Fibroblast of lung (primary cell): Measurements from ENCODE around the gene RHOT1. TPM values are rescaled to one million over a fixed set of nuclear protein-coding genes. Genes with fewer than 3 reads are reported as not detected.

Experiments used
- DNase-seq, 2 donors: peaks; one replicate each; pipeline versions ENCODE4 v3.0.0 to v3.0.0-alpha.2; 2010; ENCODE audit warnings: low read depth in 2 of 2
- H2AFZ ChIP-seq: 2 replicates; pipeline ENCODE4 v1.5.1; 2012; ENCODE audit warnings: low read length, control low read depth, inconsistent platforms
- H3K27ac ChIP-seq: 2 replicates; pipeline ENCODE4 v1.5.1; 2011; ENCODE audit warnings: low read length, control low read depth; ENCODE audit not compliant: insufficient read depth
- H3K27me3 ChIP-seq: 2 replicates; pipeline ENCODE4 v1.5.1; 2011; ENCODE audit warnings: mild to moderate bottlenecking, low read length; ENCODE audit not compliant: control insufficient read depth, insufficient read depth
- H3K36me3 ChIP-seq: 2 replicates; pipeline ENCODE4 v1.5.1; 2011; ENCODE audit warnings: low read length; ENCODE audit not compliant: control insufficient read depth, insufficient read depth
- H3K4me1 ChIP-seq: 2 replicates; pipeline ENCODE4 v1.5.1; 2011; ENCODE audit warnings: low read length; ENCODE audit not compliant: control insufficient read depth, insufficient read depth; ENCODE audit errors: extremely low read depth
- H3K4me2 ChIP-seq: 2 replicates; pipeline ENCODE4 v1.5.1; 2011; ENCODE audit warnings: low read length, control low read depth; ENCODE audit not compliant: insufficient read depth; ENCODE audit errors: extremely low read depth
- H3K4me3 ChIP-seq, 4 experiments: fragments of 200-600 bp in 1 of 4; sonication (generic) in 1 of 4; replicated peaks in 1 of 4; 2 replicates each; pipeline ENCODE4 v1.5.1; 2011 to 2016; ENCODE audit warnings: low read length in 4 of 4, low read depth in 3 of 4, mild to moderate bottlenecking in 3 of 4, control low read depth in 2 of 4, inconsistent platforms in 1 of 4, mixed read lengths in 1 of 4; ENCODE audit not compliant: insufficient read depth in 1 of 4; ENCODE audit errors: control extremely low read depth in 1 of 4
- H3K79me2 ChIP-seq: 2 replicates; pipeline ENCODE4 v1.5.1; 2012; ENCODE audit warnings: mild to moderate bottlenecking, low read length, inconsistent platforms; ENCODE audit not compliant: control insufficient read depth, insufficient read depth
- H3K9ac ChIP-seq: 2 replicates; pipeline ENCODE4 v1.5.1; 2011; ENCODE audit warnings: mild to moderate bottlenecking, low read length, control low read depth; ENCODE audit not compliant: insufficient read depth
- H3K9me3 ChIP-seq: 2 replicates; pipeline ENCODE4 v1.5.1; 2012; ENCODE audit warnings: low read depth, low read length; ENCODE audit not compliant: control insufficient read depth, insufficient read depth
- H4K20me1 ChIP-seq: 2 replicates; pipeline ENCODE4 v1.5.1; 2011; ENCODE audit warnings: low read length; ENCODE audit not compliant: control insufficient read depth, insufficient read depth; ENCODE audit errors: extremely low read depth
- CTCF ChIP-seq, 2 donors: IDR thresholded peaks in 1 of 2; conservative IDR thresholded peaks in 1 of 2; 1 replicate in 1 of 2; 2 replicates in 1 of 2; pipeline ENCODE4 v1.5.1; 2011 to 2012; ENCODE audit warnings: low read length in 2 of 2, control low read depth in 1 of 2, inconsistent platforms in 1 of 2, low read depth in 1 of 2, mild to moderate bottlenecking in 1 of 2
- EZH2 ChIP-seq: IDR thresholded peaks from 2 replicates; pipeline ENCODE4 v1.5.1; 2012; ENCODE audit warnings: low read length, control low read depth, mild to moderate bottlenecking; ENCODE audit errors: missing control alignments
- polyA plus RNA-seq, 2 donors: library from polyadenylated mRNA; depleted of rRNA in 1 of 2; stranded (reverse) in 1 of 2; unstranded in 1 of 2; fragments of >200 nt; gene quantifications; 2 replicates each; pipeline ENCODE4 v1.2.1, GENCODE V29; 2011 to 2012; ENCODE audit warnings: missing spikeins in 1 of 2
- total RNA-seq: library from RNA; depleted of rRNA; stranded (reverse); fragments of >200 nt; gene quantifications from 2 replicates; pipeline ENCODE4 v1.2.1, GENCODE V29; 2014

The RHOT1 gene
- total and polyA plus RNA-seq, 2 donors (not counting 1 experiment from before 2014, with no cell fraction given), result 45.6 to 58.8 TPM

- Histone ChIP-seq H3K9me3 (no peaks in the 10 kb centered on the region), H3K4me1 (peaks cover 6% of the 10 kb centered on the region), H3K9ac (no peak overlapping the region), H4K20me1 (no peaks in the 10 kb centered on the region), H3K27me3 (peaks cover 47% of the 10 kb centered on the region), H3K36me3 (no peaks in the 10 kb centered on the region), H2AFZ (no peak overlapping the region), H3K4me2 (no peak overlapping the region), H3K79me2 (no peaks in the 10 kb centered on the region), H3K27ac (no peak overlapping the region), H3K4me3 (no peak overlapping the region)
- TF ChIP-seq CTCF (conservative IDR thresholded peaks at IDR 0.05 in 1 of 2, IDR thresholded peaks at IDR 0.05 in 1 of 2; ENCODE audit: low read depth in 1 of 2, low read length in 2 of 2) (no peak), EZH2 (no peak)
- no peak for DNase-seq
These were observed 126.5 kb downstream of the RHOT1 start for GRCh38 chr17:32268734-32269288.

- Histone ChIP-seq H4K20me1 (no peaks in the 10 kb centered on the region), H3K9ac (no peak overlapping the region), H3K4me1 (peaks cover 6% of the 10 kb centered on the region), H2AFZ (no peak overlapping the region), H3K27me3 (peaks cover 41% of the 10 kb centered on the region), H3K4me2 (no peak overlapping the region), H3K36me3 (no peaks in the 10 kb centered on the region), H3K79me2 (no peaks in the 10 kb centered on the region), H3K27ac (no peak overlapping the region), H3K9me3 (no peaks in the 10 kb centered on the region), H3K4me3 (no peak overlapping the region)
- no peak for TF ChIP-seq EZH2
- no peak for TF ChIP-seq CTCF (conservative IDR thresholded peaks at IDR 0.05 in 1 of 2, IDR thresholded peaks at IDR 0.05 in 1 of 2; ENCODE audit: low read depth in 1 of 2, low read length in 2 of 2)
- DNase-seq, result no peak
These were observed 127.1 kb downstream of the RHOT1 start for GRCh38 chr17:32269377-32269776.

GRCh38 chr17:32271844-32272243, 129.5 kb downstream of the RHOT1 start:
- Histone ChIP-seq H4K20me1 (no peaks in the 10 kb centered on the region), H3K9ac (no peak overlapping the region), H3K4me2 (no peak overlapping the region), H3K79me2 (no peaks in the 10 kb centered on the region), H2AFZ (no peak overlapping the region), H3K4me1 (peaks cover 14% of the 10 kb centered on the region), H3K27me3 (peaks cover 26% of the 10 kb centered on the region), H3K9me3 (no peaks in the 10 kb centered on the region), H3K4me3 (no peak overlapping the region), H3K27ac (no peak overlapping the region), H3K36me3 (no peaks in the 10 kb centered on the region)
- DNase-seq, result no peak
- no peak for TF ChIP-seq EZH2
